ENCODE results near the gene EIF2B2.

EIF2B2 gene

DNA sequence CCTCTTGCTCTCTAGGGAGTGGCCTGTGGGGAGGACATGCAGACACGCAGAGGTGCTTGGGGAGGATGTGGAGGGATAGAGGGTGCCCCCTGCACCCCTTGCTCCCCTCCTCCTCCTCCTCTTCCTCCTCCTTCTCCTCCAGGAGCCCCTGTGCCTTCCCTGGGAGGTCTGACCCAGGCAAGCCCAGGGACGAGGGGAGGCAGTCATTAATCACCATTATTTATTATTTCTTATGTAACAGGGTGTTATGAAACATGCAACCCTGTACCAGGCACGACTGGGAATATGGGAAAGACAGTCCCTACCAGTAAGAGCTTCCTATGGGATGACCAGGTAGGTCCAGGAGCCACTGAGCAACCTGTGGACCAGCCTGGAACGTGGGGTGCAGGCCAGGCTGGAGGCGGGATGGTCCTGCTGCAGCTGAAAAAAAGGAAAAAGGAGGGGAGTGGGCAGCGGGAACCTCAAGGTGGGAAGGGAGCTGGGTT is 24.8 kb upstream of the EIF2B2 start:
- Mint-ChIP-seq H3K27me3 (peaks cover 26% of the 10 kb centered on the region), H3K4me1 (peaks cover 3% of the 10 kb centered on the region), H3K36me3 (no peaks in the 10 kb centered on the region), H3K4me3 (no peak overlapping the region), H3K27ac (peak overlapping the region; percentile 37), H3K9me3 (no peaks in the 10 kb centered on the region)
- DNase-seq: no peak
- CTCF ChIA-PET: interaction anchor here (1.0 to 1.3 kb wide), 2 partner anchors 111 to 648 kb away, joined by 3 read pairs; no protein-coding TSS in a partner anchor

- CTCF ChIA-PET: interaction anchor here (0.9 to 1.0 kb wide), 2 partner anchors 117 to 649 kb away, joined by 3 read pairs; no protein-coding TSS in a partner anchor
- DNase-seq: no peak
These were observed 24.2 kb upstream of the EIF2B2 start for GRCh38 chr14:74978416-74978947.

GRCh38 chr14:74979029-74979428 is 23.7 kb upstream of the EIF2B2 start:
- CTCF ChIA-PET: interaction anchor here (0.9 kb wide), 1 partner anchor 117 kb away, joined by 3 read pairs; no protein-coding TSS in a partner anchor
- peaks cover 31% of the 10 kb centered on the region for H3K27me3 Mint-ChIP-seq
- H3K36me3 Mint-ChIP-seq: no peaks in the 10 kb centered on the region
- no peak overlapping the region for H3K4me3 Mint-ChIP-seq
- no peaks in the 10 kb centered on the region for H3K4me1 Mint-ChIP-seq
- no peak for DNase-seq
- no peaks in the 10 kb centered on the region for H3K9me3 Mint-ChIP-seq
- no peak overlapping the region for H3K27ac Mint-ChIP-seq

More at GRCh38 chr14:74978416-74978947, 24.2 kb upstream of the EIF2B2 start:
- H3K36me3 Mint-ChIP-seq: no peaks in the 10 kb centered on the region
- H3K27ac Mint-ChIP-seq: no peak overlapping the region
- peaks cover 3% of the 10 kb centered on the region for H3K4me1 Mint-ChIP-seq
- H3K9me3 Mint-ChIP-seq: no peaks in the 10 kb centered on the region
- H3K4me3 Mint-ChIP-seq: no peak overlapping the region
- peaks cover 28% of the 10 kb centered on the region for H3K27me3 Mint-ChIP-seq

GRCh38 chr14:74979442-74980397 is 23.0 kb upstream of the EIF2B2 start:
- peaks cover 34% of the 10 kb centered on the region for H3K27me3 Mint-ChIP-seq
- CTCF ChIA-PET: interaction anchor here (0.7 kb wide), 1 partner anchor 32 kb away, joined by 7 read pairs; no protein-coding TSS in a partner anchor
- H3K4me1 Mint-ChIP-seq: no peaks in the 10 kb centered on the region
- H3K4me3 Mint-ChIP-seq: no peak overlapping the region
- H3K36me3 Mint-ChIP-seq: no peaks in the 10 kb centered on the region
- no peak for DNase-seq
- no peaks in the 10 kb centered on the region for H3K9me3 Mint-ChIP-seq
- H3K27ac Mint-ChIP-seq: no peak overlapping the region

DNA sequence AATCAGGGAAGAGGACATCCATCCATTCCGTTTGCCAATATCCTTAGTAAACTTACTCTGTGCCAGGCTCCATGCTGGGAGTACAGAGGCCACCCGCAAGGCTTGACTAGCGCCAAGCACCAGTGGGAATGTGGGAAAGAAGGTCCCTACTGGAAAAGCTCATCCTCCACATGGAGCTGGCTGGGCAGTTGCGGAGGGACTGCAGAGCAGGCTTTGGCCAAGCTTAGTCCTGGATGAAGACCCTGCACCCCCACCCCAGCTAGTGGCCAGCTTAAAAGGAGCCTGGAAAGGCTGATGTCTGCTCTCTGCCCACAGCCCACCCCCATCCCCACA is 22.4 kb upstream of the EIF2B2 start:
- no peaks in the 10 kb centered on the region for H3K36me3 Mint-ChIP-seq
- CTCF ChIA-PET: interaction anchor here (0.7 kb wide), 1 partner anchor 33 kb away, joined by 7 read pairs; no protein-coding TSS in a partner anchor

GRCh38 chr14:74980731-74981461 is 21.8 kb upstream of the EIF2B2 start:
- H3K27ac Mint-ChIP-seq: no peak overlapping the region
- CTCF ChIA-PET: interaction anchor here (0.7 kb wide), 1 partner anchor 33 kb away, joined by 7 read pairs; no protein-coding TSS in a partner anchor
- H3K36me3 Mint-ChIP-seq: no peaks in the 10 kb centered on the region
- H3K9me3 Mint-ChIP-seq: no peaks in the 10 kb centered on the region
- no peaks in the 10 kb centered on the region for H3K4me1 Mint-ChIP-seq
- H3K27me3 Mint-ChIP-seq: peaks cover 37% of the 10 kb centered on the region
- DNase-seq: no peak
- H3K4me3 Mint-ChIP-seq: no peak overlapping the region

More for the DNA sequence above, 22.4 kb upstream of the EIF2B2 start:
- Mint-ChIP-seq H3K27me3 (peaks cover 36% of the 10 kb centered on the region), H3K4me3 (no peak overlapping the region), H3K9me3 (no peaks in the 10 kb centered on the region), H3K4me1 (no peaks in the 10 kb centered on the region), H3K27ac (no peak overlapping the region)
- no peak for DNase-seq

DNA sequence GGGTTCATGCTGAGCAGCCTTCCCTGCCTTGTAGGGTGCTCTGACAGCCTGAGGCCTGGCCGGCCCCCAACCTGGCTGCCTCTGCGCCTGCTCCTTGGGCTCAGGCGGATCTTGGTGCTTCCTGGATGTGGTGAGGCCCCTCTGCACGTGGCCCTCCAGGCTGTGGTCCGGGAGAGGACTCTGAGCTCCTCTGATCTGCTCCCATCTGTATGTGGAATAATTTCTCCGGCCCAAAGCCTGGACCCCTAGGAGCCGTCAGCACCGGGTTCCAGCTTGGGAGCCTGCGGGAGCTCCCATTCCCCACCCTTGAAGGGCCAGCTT is 21.3 kb upstream of the EIF2B2 start:
- Mint-ChIP-seq H3K27me3 (peaks cover 38% of the 10 kb centered on the region), H3K9me3 (no peaks in the 10 kb centered on the region), H3K4me1 (no peaks in the 10 kb centered on the region), H3K27ac (no peak overlapping the region), H3K4me3 (no peak overlapping the region), H3K36me3 (no peaks in the 10 kb centered on the region)
- no peak for DNase-seq
- CTCF ChIA-PET: no interaction called here

DNA sequence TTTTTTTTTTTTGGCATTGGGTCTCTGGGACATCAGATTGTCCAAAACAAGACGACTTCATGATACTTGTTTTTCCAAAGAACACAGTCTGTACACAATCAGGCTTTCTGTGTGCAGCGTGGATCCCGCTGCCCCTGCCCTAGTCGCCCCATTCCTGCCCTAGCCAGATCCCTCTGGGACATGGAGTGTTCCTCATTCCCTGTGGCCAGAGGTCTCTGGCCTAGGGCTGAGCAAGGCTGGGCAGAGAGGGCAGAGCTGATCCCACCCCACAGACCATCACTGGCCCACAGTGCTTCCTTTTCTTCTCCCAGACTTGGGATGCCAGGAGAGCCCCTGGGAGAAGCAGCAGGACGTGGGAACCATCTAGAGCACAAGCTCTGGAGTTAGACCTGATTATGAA is 20.9 kb upstream of the EIF2B2 start:
- no peak for DNase-seq
- Mint-ChIP-seq H3K4me3 (no peak overlapping the region), H3K27me3 (peaks cover 38% of the 10 kb centered on the region), H3K27ac (no peak overlapping the region), H3K9me3 (no peaks in the 10 kb centered on the region), H3K4me1 (no peaks in the 10 kb centered on the region), H3K36me3 (no peaks in the 10 kb centered on the region)
- CTCF ChIA-PET: no interaction called here

DNA sequence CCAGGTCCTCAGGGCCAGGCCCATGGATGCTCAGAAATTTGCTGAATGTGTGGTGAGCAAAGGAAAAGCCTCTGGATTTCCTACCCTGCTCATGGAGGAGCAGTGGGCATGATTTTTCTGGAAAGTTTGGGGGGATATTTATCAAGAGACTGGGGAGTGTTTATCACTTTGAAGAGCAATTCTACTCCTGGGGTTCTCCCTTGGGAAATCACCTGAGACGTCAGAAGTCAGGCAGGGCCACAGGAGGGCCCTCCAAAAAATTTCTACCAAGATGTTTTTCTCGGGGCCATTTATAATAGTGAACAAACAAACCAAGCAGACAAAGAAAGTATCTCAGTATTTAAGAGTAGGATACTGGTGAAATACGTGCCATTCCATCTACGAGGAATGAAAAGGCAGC is 20.1 kb upstream of the EIF2B2 start:
- H3K27ac Mint-ChIP-seq: no peak overlapping the region
- H3K4me1 Mint-ChIP-seq: no peaks in the 10 kb centered on the region
- peaks cover 39% of the 10 kb centered on the region for H3K27me3 Mint-ChIP-seq
- no peaks in the 10 kb centered on the region for H3K9me3 Mint-ChIP-seq
- no peak overlapping the region for H3K4me3 Mint-ChIP-seq
- no peaks in the 10 kb centered on the region for H3K36me3 Mint-ChIP-seq
- CTCF ChIA-PET: no interaction called here
- no peak for DNase-seq

DNA sequence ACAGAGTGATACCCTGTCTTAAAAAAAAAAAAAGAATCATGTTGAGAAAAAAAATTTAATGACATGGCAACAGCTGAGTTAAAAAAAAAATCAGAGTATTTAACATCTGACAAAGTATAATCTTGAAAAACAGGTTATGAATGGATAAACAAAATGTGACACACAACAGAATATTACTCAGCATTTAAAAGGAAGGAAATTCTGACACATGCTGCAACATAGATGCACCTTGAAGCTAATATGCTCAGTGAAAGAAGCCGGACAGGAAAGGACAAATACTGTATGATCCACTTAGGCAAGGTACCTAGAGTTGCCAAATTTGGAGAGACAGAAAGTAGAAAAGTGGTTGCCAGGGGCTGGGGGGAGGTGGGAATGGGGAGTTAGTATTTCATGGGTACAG is 19.4 kb upstream of the EIF2B2 start:
- Mint-ChIP-seq H3K27me3 (peaks cover 44% of the 10 kb centered on the region), H3K27ac (no peak overlapping the region), H3K4me1 (no peaks in the 10 kb centered on the region), H3K36me3 (no peaks in the 10 kb centered on the region), H3K4me3 (no peak overlapping the region), H3K9me3 (no peaks in the 10 kb centered on the region)
- DNase-seq: no peak
- CTCF ChIA-PET: no interaction called here

DNA sequence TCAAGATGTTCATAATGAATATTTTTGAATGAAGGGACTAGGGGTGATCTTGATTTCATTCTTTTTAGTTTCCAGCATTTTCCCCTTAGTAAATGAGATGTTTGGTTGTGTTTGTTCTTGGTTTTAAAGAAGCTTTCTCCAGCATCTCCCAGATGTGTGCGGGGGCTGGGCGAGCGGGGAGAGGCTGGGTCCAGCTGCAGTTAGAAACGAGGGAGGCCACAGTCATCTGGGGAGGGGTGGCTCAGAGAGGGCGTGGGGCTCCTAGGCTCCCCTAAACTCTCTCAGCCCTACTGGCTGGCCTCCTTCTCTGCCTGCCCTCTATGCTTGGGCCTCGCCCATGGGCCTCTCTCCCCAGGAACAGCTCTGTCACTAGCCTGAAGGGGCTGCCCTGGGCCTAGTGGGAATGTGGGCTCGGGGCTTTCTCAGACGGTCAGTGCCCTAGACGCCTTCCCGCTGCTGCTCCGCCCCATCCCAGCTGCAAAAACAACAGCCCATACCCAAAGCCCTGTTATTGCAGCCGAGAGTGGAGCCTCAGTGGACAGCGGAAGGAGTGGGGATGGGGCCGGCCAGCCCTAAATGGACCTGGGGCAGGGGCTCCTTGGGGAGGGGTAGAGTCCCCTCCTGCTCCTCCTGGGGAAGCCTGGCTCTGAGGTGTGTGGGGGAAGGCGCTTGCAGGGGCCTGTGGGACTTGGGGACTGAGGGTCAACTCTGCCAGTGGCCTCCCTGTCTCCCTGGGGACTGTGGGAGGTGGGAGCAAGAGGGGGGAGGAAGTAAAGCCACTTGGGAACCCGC is 18.3 kb upstream of the EIF2B2 start:
- Mint-ChIP-seq H3K4me1 (no peaks in the 10 kb centered on the region), H3K27ac (no peak overlapping the region), H3K36me3 (no peaks in the 10 kb centered on the region), H3K27me3 (peaks cover 44% of the 10 kb centered on the region), H3K9me3 (no peaks in the 10 kb centered on the region), H3K4me3 (no peak overlapping the region)
- DNase-seq: no peak
- CTCF ChIA-PET: no interaction called here

GRCh38 chr14:74985028-74985310 is 17.8 kb upstream of the EIF2B2 start:
- peaks cover 44% of the 10 kb centered on the region for H3K27me3 Mint-ChIP-seq
- no peak overlapping the region for H3K4me3 Mint-ChIP-seq
- no peaks in the 10 kb centered on the region for H3K36me3 Mint-ChIP-seq
- H3K4me1 Mint-ChIP-seq: no peaks in the 10 kb centered on the region
- CTCF ChIA-PET: no interaction called here
- DNase-seq: no peak
- no peaks in the 10 kb centered on the region for H3K9me3 Mint-ChIP-seq
- H3K27ac Mint-ChIP-seq: no peak overlapping the region

DNA sequence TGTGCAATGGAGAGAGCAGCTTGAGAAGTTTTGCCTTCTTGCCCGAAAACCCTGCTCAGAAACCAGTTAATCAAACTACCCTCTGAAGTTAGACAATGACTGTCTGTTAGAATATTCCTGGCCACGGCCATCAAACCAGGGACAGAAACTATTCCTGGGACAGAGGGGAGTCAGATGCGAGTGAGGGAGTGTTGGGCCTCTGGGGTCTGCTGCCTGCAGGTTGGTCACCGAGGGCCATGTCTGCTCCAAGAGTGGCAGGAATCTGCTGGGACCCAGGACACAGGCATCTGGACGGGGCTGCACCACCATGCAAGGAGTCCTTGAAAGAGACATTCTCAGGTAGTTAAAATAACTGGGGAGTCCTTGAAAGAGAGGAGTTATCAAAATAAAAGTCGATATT is 16.9 kb upstream of the EIF2B2 start:
- no peak for DNase-seq
- CTCF ChIA-PET: no interaction called here
- Mint-ChIP-seq H3K9me3 (no peaks in the 10 kb centered on the region), H3K4me1 (no peaks in the 10 kb centered on the region), H3K27ac (no peak overlapping the region), H3K4me3 (no peak overlapping the region), H3K36me3 (no peaks in the 10 kb centered on the region), H3K27me3 (peaks cover 44% of the 10 kb centered on the region)

- peaks cover 28% of the 10 kb centered on the region for H3K27me3 Mint-ChIP-seq
- no peak for DNase-seq
- no peaks in the 10 kb centered on the region for H3K9me3 Mint-ChIP-seq
- no peak overlapping the region for H3K27ac Mint-ChIP-seq
- CTCF ChIA-PET: no interaction called here
- no peaks in the 10 kb centered on the region for H3K36me3 Mint-ChIP-seq
- H3K4me3 Mint-ChIP-seq: no peak overlapping the region
- no peaks in the 10 kb centered on the region for H3K4me1 Mint-ChIP-seq
These were observed 14.6 kb upstream of the EIF2B2 start for GRCh38 chr14:74988131-74988530.
